GM12878 (cell line): ENCODE data around the gene KCNMB3.

Experiments used
- CREB1 ChIP-seq: IDR thresholded peaks from 2 replicates; pipeline ENCODE4 v1.6.1; 2012; ENCODE audit warnings: low read depth, mild to moderate bottlenecking, inconsistent platforms
- HDGF ChIP-seq: fragments of 450-650 bp; IDR thresholded peaks from 2 replicates; pipeline ENCODE4 v1.6.1; 2016; ENCODE audit warnings: antibody characterized with exemption
- SREBF2 ChIP-seq: IDR thresholded peaks from 2 replicates; pipeline ENCODE4 v1.6.1; 2012; ENCODE audit warnings: mild to moderate bottlenecking, low read length
- ZZZ3 ChIP-seq: IDR thresholded peaks from 2 replicates; pipeline ENCODE4 v1.6.1; 2011; ENCODE audit warnings: low read depth; ENCODE audit not compliant: control insufficient read depth, insufficient read length

- no peak for TF ChIP-seq CREB1
- no peak for TF ChIP-seq ZZZ3
- TF ChIP-seq SREBF2, result no peak
- no peak for TF ChIP-seq HDGF
Observed at GRCh38 chr3:179244878-179245277, 6.0 kb downstream of the KCNMB3 start.
